GM21447 (cell line): ENCODE measurements around the gene CCNQ.

Source experiments
- ATAC-seq: cut with Tn5 transposase; IDR thresholded peaks from one replicate; pipeline ENCODE4 v1.9.1; 2021; ENCODE audit not compliant: unreplicated experiment

Gene CCNQ

GRCh38 chrX:153546386-153546785 is 52.6 kb downstream of the CCNQ start:
- no peak for ATAC-seq

DNA sequence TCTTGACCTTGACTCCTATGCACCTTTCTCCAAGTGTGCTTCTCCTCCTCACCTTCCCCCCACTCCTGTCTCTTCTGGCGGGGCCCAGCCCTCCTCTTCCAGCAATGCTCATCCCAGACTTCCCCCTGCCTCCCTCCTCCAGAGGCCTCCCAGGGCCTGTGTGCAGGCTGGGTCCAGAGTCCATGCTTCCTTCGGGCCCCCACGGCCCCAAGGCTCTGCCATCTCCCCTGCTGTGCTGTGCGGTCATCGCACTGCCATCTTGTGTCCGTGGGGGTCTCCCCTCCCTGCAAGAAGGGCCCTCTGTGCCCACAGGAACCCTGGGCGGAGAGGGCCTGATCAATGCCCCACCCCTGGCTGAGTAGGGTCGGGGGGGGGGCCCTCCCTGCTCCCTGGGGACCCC is 54.2 kb downstream of the CCNQ start:
- no peak for ATAC-seq

DNA sequence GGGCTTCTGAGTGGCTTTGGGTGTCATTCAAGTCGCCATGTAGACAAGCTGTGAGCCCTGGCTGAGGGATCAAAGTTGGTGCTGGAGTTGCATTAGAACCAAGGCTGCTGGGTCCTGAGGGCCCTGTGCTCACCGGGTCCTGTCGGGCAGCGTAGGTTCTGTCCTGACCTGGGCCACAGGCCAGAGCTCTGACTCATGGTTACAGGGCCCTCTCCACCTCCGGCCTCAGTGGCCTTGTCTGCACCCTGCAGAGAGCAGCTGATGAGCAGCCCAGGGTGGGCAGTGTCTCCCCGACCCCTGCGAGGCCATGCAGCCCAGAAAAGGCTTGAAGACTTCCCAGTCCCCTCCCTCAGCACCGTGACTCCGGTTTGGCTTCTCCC is 59.0 kb downstream of the CCNQ start:
- no peak for ATAC-seq

DNA sequence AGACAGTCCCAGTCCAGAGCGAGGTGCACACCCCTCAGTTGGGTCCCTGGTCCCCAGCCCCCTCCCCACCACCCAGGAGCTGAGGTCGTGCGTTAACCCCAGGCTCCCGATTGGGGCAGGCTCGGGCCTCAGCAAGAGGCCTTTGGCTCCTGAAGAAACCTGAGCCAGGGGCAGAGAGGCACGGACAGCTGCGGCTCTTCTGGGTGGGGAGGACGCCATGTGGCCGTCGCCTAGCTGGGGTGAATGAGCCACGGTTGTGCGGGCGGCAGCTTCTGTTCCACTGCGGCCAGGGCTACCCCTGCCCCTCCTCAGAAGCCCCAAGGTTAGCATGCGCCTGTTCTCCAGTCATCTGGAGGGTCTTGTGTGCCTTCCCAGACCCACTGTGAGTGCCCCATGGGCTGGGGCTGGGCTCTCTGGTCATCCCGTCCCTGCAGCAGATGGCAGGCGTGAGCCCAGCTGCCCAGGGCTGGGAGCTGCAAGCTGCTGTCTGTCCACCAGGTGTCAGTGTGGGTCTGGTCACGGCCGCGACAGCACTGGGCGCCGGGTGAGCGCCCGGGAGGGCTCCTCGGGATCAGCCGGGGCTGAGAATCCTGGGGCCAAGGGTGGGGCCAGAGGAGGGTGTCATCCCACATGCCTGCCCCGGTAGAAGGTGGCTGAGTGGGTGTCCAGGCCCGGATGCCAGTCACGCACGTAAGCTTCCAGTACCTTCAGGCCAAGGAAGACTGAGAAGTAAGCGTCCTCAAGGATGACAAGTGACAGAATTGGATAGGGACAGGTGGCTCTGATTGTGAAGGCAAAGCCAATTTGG is 59.6 kb downstream of the CCNQ start:
- no peak for ATAC-seq

- no peak for ATAC-seq
These were observed 60.5 kb downstream of the CCNQ start for GRCh38 chrX:153538424-153538823.
